NCI-H2227 (cell line): ENCODE data around the gene MEF2C.

Source experiments
- DNase-seq: peaks from one replicate; lab custom pipeline; 2025; ENCODE audit not compliant: unreplicated experiment; lab: John Stamatoyannopoulos, UW

The MEF2C gene

DNA sequence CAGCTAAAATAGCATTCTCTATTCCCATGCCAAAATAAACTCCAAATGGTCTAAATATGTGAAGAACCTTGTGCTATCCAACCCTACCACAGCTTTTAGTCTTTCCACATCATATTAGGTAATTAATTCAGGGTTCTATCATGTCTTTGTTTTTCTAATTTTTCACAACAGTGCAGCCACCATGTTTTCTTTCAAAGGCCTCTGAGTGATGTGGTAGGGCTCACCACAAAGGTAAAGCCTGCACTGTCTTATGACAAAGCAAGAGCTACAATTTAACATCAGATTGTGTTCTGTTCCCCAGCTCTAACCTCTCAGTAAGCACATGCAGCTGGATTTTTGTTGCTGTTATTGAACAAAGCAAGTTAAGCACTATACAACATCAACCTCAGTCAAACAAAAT lies 52.4 kb downstream of the MEF2C start:
- peak; percentile 3 for DNase-seq

DNA sequence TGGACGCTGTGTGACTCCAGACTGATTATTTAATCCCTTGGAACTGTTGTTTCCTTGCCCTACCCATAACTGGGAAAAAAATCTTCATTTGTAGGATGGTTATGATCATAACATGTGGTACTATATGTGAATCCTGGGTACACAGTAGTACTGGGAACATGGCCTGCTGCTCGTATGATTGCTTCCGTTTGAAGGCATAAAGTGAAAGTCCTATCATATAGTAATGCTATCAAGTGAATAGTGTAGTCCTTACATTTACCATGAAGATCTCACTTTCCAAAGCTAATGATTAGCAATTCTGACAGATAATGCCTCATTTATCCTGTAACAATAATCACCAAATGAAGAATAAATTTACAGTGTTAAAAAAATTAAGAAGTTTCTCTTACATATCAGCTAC lies 53.2 kb downstream of the MEF2C start:
- no peak for DNase-seq

DNA sequence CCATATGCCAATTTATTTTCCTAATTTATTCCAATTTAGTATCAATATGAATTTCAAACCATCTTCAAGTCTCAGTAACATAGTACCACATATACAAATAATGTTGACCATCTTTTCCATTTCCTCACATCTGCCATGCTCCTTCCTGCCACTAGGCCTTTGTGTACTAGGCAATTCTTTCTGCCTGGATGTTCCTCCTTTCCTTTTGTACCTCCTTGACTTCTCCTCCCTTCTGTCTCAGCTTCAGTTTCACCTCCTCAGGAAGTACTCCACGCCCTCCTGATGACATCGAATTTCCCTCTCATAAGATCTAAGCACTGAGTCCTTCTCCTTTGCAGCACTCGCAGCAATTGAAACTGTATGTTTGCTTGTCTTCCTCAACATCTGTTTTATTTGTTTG lies 53.9 kb downstream of the MEF2C start:
- peak; percentile 7 for DNase-seq

DNA sequence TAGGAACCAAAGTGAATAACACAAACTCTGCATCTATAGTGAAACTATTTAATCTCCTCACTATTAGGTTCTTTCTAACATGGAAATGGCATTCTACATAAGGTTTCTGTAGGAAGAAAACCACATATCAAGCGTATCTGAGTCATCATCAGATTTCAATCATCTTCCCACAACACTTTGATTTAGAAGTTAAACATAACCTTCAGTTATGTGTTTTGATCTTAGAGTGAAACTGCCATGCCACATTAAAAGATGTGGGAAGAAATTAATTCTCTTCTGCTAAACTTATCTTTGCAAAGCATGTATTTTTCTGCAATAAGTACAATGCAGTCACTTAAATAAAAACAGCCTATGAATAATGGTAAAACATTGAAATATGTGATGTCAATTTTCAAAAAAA lies 55.0 kb downstream of the MEF2C start:
- no peak for DNase-seq

DNA sequence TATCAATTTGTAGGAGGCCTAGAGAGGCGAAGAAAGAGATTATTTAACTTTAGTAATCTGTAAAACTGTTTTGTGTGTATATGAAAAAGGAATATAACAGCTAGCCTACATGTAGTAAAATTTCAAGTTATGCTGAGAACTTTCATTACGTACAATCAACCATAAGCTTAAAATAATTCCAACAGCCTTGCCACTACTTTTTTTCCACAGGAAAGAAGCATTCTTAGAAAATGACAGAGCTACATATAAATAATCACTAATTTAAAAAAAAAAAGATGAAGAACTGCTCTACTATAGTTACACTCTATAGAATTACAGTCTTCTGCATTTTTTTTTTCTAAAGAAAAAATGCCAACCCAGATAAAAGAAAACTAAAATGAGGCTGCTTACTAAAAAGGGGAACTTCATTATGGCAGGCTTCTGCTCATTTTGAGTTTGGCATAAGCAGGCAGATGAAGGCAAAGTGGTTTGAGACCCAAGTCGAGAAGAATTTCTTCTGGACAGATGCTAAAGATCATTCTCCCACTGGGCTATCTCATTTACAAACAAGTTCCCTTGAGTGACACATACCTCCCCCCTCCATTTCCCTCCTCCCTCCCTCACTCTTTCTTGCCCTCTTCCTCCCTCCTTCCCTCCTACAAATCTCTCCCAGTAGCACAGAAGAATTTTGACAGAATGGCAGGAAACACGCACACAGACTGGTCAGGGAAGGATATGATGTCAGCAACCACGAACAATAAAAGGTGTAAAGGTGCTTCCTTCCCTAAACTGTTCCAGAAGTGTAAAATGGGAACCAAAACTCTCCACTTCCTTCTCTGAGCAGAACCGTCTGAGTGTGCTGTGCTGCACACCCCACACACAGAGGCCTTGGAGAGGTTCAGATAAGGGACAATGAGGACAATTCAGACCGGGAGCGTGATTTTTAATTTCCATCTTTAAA lies 56.1 kb downstream of the MEF2C start:
- no peak for DNase-seq

DNA sequence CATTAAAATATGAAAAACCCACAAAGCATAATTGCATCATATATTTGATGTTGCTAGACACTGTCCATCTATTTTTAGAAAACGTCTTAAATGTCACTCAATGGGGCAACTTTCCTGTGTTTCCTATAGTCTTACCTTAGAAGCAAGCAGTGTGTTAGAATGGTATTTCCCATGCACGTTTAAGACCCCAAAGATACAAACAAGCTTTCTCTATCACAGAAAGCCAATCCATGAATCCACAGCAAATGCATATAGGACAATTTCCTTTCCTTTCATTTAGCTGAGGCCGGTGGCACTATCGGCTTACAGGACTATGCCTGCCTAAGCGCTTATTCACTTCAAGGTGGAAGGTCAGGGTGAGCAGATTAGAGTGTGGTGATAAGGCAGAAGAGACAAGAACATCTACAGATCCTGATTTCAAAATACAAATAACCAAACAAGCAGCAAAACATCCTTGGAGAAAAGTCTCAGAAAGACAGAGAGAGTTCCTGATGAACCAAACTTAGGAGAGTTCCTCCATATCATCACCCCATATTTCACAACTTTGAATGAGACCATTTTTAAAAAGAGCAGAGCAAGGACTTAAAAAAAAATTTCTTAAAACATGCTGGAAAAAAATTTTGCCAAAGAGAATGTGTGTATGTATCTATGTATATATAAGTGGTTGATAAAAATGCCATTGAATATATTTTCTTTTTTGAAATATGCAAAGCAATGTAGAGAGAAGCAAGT lies 57.2 kb downstream of the MEF2C start:
- DNase-seq, result peak; percentile 1

DNA sequence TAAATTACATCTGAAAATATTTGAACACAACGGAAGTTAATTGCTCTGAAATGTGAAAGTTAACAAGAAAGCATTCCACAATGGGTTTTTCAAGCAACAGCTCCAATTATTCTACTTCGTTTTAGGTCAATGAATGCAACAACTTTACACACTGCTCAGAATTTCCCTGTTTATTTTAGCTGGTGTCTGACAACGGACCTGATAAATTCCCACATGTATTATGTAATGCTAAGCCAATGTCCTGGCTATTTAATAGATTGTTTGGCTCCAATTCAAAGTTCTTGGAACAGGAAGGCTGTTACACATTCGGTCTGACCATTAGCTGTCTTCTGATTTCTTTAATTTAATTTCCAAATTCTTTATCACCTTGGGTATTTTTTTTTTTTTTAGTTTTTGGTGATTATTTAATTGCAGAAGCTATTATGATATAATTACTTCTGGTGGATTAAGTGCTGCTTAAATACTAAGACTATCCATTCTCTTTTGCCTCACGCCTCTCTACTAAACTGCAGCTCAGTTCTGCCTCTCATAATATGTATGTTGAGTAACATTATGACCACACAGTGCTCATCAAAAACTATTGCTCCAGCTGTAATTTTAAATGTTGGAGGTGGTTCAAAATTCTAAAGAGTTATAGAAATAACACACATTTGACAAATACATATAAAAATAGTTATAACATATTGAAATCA lies 57.9 kb downstream of the MEF2C start:
- no peak for DNase-seq

DNA sequence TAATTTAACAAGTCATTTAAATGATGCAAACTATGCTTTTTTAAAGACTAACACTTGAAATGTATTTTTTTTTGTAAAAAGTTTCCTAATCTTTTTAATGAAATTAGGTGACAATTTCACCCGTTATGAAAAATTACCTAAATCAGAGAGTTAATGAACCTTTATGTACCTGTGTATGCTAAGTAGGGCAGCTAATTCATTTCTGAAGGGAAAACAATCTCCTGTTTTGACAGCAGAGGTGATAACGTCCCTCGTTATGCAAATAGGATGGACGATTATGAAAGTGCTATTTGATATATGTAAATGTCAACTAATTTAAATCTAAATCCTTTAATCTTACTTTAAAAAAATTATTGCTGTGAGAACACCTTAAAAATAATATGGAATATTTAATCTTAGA lies 58.8 kb downstream of the MEF2C start:
- DNase-seq, result no peak

DNA sequence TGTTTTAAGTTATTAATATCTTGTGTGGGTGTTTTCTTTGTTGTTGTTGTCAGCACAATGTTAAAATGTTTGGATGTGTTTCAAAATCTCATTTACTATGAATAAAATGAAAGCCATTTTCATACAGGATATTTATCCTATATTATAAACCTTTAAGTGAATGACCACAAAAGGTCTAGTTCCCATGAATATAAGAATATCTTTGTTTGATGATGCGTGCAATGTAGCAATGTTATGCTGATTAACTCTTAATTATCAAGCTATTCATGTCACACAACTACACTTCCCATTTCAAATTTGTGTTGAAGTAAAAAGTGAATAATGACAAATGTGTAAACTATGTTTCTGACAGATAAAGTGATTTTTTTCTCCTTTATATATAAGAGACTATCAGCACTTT lies 59.8 kb downstream of the MEF2C start:
- DNase-seq, result no peak

DNA sequence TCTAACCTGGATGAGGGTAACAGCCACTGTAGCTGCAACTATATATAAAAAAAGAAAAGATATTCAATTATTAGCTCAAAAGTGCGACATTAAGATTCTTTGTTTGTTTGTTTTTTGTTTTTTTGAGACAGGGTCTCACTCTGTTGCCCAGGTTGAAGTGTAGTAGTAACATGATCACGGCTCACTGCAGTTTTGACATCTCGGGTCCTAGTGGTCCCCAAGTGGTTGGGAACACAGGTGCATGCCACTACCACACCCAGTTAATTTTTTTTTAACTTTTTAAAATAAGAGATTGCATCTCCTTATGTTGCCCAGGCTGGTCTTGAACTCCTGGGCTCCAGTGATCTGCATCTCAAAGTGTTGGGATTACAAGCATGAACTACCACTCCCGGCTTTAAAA lies 61.8 kb downstream of the MEF2C start:
- no peak for DNase-seq

DNA sequence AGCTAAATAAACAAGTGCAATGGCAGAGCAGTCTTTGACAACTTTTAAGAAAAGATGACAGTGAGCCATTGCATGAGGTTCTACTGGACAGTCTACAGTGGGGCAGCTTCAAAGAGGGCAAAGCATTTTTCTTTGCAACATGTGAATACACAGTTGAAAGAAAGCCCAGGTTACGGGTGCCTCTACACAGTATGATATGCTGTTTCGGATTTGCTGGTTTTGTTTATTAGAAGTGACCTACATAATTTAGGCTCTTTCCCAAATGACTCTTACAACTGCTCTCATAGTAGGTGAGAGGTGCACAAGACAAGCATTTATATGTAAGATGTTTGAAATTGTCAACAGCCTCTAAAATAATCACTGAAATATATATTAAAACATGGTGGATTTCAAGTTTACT lies 62.4 kb downstream of the MEF2C start:
- no peak for DNase-seq

DNA sequence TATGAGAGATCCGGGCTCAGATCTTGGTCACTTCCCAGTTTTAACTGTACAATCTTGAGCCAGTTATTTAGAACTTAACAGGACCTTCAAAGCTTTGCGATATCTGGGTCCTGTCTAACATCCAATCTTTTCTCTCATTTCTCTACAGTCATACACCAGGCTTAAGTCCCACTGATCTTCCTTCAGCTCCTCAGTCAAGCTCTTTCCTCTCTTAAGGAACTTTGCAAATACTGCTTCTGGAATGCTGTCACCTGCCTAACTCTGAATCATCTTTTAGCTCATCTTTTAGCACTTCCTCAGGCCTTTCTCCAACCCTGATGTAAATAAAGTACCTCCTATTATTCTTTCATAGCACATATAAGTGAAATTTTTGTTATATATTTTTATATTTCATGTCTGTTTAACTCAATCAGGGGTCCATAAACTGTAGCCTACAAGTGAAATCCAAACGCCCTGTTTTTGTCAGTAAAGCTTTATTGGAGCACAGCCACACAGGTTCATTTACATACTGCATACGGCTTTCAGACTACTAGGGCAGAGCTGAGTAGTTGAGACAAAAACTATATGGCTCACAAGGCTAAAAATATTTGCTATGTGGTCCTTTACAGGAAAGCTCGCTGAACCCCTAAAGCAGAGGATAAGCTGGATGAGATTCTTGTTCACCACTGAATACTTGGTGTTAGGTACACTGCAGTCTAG lies 63.5 kb downstream of the MEF2C start:
- DNase-seq, result no peak

DNA sequence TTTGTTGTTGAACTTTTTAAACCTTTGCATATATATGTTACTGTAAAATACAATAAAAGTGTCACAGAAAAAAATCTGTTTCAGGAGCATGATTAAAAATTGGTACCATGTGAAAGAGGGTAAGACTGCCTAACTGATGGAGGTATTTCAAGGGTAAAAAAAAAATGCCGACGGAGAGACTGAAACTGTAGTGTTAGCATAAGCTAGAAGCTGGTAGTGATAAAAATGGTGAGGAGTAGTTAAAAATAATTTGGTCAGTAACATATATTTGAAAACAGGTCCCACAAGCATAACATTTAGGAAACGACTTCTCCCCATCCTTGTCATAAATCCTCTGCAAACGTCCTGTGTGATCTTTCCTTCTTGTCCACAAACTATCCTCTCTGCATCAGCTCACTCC lies 64.7 kb downstream of the MEF2C start:
- DNase-seq, result no peak

DNA sequence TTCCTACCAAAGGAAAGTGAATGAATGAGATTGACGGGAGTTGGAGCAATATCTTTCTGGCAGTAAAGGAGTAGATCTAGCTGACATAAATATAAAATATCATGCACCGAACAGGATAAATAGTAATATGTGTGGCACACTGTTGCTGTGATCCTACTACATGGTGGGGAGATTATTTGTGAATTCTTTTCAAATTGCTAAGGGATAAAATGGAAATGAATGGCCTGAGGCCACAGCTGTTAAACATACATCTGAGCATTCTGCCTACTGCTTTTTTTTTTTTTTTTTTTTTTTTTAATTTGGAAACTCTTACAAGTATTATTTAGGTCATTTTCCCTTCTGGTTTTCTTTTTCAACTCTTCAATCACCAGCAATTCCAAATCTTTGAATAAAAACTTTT lies 66.8 kb downstream of the MEF2C start:
- no peak for DNase-seq

DNA sequence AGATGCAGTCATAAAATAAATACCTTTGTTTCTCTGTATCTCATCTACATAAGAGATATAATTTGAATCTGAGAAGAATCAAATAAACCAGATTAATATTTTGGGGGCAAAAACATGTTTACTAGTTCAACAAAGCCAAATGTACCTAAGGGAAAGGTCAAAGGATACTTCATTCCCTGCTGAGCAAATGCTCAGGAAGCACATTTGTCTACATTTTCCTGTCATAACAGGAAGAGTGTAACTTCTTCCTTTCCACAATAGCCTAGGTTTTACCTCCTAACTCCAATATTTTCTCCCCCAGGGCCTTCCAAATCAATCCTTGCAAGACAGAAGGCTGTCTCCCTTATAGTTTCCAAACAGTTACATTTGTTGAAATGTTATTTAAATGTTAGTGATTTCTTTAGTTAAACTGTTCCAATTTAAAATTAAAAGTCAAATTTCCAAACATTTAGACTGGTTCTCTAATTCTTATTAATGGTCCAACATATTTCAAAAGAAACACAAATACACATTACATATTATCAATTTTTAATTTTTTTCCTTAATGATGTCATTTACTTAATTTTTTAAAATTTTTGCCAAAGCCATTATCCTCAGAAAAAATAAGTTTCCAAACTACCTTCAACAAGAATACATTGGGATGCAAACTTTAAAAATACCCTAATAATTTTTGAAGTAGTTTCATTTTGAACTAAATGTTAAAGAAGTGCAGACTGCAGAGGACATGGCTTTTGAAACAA lies 67.8 kb downstream of the MEF2C start:
- DNase-seq, result peak; percentile 2

DNA sequence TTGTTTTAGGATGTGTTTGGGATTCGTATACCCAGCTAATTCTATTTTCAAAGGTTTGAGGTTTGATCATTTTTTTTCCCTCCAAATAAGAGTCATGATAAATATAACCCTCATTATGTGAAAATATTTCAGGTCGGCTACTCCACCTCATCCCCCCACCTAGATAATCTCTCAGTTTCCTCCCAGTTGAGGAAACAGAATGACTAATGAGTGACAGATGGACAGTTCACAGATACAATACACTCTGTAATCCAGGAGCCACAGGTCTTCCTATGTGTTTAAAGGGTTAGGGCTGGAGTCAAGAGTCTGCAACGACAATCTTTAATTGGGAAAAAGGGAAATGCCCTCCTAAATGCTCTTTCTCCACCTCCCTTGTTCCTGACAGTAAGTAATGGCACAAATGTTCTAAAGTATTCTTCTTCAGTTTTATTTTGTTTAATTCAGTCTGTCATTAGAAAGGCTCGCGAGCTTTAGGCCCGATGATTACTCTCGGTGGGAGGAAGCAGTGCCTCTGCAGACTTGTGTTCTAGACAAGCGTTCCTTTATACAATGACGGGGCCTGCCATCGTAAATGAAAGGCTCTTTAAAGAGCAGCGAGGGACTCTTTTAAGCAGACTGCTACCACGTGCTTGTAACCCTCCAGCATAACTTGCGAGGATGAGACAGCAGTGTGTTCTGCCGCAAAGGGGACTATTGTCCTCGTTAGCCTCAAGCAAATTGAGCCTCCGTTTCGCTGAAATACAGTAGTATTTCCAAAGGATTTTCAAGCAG lies 69.0 kb downstream of the MEF2C start:
- DNase-seq, result peak; percentile 19

DNA sequence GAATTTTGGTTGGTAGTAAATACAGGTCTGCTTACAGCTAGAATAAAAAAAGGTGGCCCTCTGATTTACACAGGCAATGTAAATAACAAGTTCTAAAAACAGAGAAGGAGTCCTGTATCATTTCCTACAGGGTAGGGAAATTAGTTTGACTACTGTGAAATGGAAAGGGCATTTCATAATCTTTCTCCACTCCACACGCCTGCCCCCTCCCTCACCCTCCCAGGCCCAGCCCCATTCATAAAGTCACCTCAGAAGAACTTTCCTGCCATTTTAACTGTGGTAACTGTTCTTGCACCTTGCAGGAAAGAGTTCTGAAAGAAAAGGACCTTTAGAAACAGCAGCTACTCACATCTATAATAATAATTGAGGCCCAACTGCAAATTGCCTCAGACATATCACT lies 69.7 kb downstream of the MEF2C start:
- no peak for DNase-seq

DNA sequence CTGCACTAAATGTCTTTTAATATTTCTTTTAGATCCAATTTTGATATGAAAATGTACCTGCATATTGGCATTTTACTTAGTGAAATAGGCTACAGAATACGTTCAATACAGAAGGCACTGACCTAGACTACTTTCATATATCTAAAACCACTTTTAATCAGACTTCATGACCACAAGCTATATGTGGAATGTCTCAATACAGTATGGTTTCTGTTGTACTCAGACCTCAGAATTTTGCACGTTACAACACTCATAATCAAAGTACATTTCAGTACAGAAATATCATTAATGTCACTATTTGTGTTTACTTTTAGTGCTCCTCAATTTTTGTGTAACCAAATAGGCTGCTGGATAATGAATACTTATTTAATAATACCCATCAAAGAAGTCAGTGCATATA lies 74.8 kb downstream of the MEF2C start:
- no peak for DNase-seq

DNA sequence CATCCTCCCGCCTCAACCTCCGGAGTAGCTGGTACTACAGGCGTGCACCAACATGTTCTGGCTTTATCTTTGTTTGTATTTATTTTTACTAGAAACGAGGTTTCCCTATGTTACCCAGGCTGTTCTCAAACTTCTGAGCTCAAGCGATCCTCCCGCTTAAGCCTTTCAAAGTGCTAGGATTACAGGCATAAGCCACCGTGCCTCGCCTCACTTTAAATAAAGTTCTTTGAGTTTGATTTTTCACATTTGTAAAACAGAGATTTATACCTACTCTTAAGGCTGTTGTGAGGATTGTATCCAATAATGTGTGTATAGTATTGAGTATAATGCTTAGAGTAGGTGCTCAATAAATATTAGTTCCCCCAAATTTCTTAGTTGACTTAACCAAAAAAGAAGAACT lies 75.7 kb downstream of the MEF2C start:
- DNase-seq, result no peak

DNA sequence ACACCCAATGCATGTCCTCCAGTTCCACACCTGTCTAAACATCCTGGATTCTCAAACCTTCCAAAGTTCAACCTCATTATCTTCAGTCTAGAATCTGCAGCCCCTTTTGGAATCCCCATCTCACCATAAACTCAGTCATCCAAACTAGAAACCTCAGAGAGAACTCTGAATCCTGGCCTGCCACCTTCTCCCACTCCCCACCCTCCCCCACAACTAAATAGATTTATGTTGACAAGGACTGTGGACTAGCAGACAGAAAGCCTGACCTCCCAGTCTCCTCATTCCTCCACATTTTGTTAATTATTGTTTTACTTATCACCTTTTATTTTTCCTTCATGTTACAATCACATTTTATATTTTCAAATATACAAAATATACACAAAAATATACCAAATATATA lies 76.6 kb downstream of the MEF2C start:
- DNase-seq, result no peak
